Stimulated activated CD8-positive, alpha-beta memory T cell treated with anti-CD3 and anti-CD28 coated beads, Interleukin-15, amount 100 ng/mL, for 4 hours (primary cell): ENCODE results near the gene HLA-DRB1.
"Not testable (repeated sequence)": the region's sequence is repeated elsewhere in the genome, so short reads cannot be mapped to it uniquely, and the experiment has no call there.

Experiments used
- DNase-seq, 2 donors: peaks; one replicate each; pipeline ENCODE4 v3.0.0-alpha.2; 2020; ENCODE audit warnings: low read depth in 2 of 2

The HLA-DRB1 gene

DNA sequence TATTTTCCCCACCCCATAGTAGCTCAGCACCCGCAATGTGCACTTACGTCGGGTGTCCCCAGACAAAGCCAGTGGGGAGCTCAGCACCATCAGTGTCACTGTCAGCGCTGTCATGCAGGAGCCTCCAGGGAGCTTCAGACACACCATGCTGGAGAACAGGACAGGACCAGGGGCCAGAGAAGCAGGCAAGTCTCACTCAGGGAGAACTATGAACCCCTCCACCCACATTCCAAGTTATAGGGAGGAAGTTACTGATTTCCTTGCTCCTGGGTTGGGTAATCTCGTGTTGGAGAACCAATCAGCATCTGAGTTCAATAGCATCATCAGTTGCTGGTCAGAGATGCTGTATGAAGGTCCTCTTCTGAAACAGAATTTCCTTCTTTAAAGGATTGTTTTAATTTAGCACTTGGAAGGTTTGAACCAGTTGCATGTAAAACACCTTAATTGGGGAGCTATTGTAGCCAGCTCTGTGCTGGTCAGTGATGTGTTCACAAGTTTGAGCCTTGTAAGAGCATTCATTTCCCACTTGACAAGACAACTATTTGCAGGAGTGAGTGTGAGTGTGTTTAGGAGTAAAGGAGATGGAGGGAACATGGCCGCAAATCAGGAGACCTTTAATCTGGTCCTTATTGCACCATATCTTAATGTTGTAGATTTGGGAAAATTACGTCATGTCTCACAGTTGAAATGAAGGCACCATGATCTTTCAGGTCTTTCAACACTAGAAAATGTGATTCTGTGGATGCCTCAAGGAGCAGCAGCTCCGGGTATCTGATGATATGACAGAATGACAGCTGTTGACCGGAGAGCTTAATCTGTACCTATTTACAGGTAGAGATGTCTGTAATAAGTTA lies at the start of gene HLA-DRB1:
Gene HLA-DRB1 (minus strand): TSS at position 253 of the 854 bp plus-strand sequence. CDS start 106 bp downstream, at position 147.
- no peak for DNase-seq

DNA sequence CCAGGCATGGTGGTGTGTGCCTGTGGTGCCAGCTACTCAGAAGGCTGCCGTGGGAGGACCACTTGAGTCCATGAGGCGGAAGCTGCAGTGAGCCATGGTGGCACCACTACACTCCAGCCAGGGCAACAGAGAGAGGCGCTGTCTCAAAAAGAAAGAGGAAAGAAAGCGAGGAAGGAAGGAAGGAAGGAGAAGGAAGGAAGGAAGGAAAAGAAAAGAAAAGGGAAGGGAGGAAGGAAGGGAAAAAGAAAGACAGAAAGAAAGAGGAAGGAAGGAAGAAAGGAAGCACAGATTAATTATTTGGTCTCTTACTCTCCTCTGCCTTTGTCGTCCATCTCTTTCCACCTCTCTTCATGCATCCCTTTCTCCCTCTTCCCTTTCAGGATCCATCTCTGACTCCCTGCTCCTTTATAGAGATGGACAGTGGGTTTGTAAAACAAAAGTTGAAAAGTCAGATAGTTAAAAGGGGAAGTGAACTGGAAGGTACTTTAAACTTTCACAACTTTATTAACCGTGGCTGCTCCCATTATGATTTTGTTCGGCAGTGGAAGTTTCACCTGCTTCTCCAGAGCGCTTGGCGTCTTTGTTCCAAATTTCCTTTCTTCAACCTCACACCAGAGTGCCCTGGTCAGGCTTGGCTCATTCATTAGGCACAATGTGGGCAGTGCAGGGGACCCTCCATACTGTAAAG lies 49.0 kb upstream of the HLA-DRB1 start:
- DNase-seq: no peak

DNA sequence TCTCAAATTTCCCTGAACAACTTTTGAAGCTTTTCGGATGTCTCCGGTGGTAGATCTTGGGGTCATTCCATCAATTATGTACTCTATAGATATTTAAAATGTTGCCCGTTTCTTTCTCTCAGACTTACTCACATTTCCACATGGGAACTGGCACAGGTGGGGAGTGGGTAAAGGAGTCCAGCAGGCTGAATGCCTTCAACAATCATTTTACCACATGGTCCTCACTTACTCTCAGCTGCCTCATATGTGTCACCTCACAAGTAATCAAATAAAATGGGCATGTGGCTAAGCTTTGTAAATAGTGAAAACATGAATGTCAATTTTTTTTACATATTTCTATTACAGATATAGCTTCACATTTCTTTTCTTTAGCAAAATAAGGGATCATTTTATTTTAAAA lies 48.2 kb upstream of the HLA-DRB1 start:
- no peak for DNase-seq

DNA sequence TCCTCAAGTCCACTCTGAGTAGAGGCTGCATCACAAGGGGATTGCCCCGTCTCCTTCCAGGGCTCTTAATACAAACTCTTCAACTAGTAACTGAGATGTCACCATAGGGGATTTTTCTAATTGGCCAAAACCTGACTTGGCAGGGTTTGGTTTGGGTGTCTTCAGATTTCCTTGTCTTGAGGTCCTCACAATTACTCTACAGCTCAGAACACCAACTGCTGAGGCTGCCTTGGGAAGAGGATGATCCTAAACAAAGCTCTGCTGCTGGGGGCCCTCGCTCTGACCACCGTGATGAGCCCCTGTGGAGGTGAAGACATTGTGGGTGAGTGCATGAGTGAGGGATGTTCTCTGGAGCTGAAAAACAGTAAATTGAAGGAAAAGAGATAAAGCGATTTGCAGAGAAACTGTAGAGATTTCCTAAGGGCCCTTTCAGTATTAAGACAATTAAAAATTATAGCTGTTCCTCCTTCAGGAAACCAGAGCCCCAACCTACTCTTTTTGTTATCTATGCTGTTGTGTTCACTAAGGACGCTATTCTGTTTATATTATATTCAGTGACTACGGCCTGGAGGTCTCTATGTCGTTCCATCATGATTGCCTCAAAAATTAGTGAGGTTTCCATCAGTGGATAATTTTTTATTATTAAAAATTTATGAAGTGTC lies 47.7 kb upstream of the HLA-DRB1 start, which contains the start of gene HLA-DQA1:
Gene HLA-DQA1 (plus strand): TSS at position 188 of the 662 bp plus-strand sequence. CDS start 53 bp downstream, at position 241.
- no peak for DNase-seq

DNA sequence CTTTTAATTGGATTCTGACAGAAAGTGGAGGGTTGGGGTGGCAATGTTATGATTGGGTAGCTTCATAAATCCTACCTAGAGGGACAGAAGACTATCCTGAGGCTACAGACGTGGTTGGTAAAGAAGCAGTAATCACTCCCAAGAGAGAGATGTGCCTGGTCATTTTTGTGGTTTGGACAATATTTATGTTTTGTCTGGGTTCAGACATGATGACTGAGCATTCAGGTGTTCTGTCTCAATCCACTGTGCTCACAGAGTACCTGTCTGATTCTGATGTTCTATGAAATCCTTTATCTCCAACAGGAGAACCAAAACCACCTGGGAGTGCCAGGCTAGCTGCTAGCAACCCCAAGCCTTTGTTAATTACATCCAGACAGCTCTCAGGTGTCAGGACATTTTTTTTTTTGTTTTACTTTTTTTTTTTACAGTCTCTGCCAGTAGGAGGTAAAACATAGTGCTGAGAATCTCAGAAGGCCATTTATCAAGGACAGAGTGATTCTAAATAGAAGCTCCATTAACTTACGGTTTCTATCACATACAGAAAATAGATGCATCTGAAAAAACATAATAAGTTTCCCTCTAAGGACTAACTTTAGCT lies 46.0 kb upstream of the HLA-DRB1 start:
- no peak for DNase-seq

DNA sequence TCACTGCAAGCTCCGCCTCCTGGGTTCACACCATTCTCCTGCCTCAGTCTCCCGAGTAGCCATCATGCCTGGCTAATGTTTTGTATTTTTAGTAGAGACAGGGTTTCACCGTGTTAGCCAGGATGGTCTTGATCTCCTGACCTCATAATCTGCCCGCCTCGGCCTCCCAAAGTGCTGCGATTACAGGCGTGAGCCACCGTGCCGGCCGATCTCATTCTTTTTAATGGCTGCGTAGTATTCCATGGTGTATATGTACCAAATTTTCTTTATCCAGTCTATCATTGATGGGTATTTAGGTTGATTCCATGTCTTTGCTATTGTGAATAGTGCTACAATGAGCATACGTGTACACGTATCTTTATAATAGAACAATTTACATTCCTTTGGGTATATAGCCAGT lies 40.1 kb upstream of the HLA-DRB1 start:
- not testable (repeated sequence) for DNase-seq

DNA sequence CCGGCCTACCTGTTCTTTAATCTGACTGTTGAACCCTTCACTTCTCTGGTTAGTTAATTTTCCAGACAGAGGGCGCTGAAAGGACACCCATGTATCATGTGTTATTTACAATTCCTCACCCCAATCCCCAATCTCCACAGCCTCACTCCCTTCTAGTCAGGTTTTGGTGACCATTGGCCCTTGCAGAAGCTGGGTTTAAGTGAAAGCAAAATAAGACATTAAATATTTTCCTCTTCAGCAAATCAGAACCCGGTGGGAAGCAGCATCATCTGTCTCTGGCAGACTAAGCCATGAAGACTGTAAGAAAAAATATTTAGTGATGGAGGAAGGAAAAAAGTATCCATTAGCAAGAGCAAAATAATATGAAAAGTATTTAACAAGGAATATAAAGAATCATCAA lies 38.2 kb upstream of the HLA-DRB1 start:
- no peak for DNase-seq

DNA sequence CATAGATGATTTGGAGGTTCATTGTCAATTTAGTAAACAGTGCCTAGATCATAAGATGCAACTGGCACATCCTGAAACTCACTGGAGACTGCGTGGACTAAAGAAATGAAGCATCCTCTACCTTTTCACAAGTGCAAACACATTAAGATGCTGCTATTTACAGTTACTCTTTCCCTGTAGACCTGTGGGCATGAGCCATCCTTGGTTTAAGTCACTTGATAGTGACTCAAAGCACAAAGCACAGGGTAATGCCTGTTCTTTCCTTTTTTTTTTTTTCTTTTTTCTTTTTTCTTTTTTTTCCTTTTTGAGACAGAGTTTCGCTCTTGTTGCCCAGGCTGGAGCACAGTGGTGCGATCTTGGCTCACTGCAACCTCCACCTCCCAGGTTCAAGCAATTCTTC lies 37.6 kb upstream of the HLA-DRB1 start:
- no peak for DNase-seq

DNA sequence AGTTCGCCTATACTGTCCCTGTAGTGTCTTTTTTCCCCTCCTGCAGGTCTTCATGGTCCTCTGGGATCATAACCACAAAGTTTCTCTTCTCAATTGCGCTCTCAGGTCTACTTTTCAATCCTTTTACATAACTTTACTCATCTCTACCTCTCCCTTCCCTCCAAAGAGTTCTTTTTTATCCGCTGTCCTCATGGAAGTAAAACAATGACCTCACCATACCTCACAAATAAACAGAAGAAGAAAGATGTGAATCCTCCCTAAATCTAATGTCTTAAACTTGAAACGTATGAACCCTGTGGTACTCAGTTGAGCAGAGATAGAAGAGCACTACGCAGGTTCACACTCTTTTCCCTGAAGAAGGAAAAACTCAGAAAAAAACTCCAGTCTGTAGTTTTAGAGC lies 35.5 kb upstream of the HLA-DRB1 start:
- no peak for DNase-seq

DNA sequence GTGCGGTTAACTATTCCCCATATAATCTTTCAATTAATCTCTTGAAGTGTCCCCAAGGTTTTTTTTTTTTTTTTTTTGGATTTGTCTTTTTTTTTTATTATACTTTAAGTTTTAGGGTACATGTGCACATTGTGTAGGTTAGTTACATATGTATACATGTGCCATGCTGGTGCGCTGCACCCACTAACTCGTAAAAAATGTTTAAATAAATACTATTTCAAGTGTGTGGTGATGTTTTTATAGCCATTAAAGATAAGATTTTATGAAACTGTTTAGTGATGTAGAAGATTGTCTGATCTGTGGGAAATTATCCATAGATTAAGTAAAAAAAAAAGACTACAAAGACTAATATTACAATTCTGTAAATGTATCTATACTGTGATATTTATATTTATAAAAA lies 34.9 kb upstream of the HLA-DRB1 start:
- DNase-seq: no peak

DNA sequence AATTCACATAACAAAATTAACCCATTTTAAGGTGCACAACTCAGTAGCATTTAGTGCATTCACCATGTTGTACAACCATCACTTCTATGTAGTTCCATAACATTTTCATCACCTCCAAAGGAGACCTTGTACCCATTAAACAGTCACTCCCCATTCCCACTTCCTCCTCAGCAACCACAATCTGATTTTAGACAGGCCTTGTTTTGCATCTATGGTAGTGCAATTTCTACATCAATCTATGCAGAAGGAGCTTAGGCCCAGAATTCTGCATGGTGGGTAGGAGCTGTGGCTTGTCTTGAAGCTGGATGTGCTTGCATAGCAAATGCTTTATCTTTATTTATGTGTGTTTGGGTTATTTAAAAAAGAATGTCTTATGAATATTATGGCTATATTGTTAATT lies 34.0 kb upstream of the HLA-DRB1 start:
- DNase-seq: no peak

DNA sequence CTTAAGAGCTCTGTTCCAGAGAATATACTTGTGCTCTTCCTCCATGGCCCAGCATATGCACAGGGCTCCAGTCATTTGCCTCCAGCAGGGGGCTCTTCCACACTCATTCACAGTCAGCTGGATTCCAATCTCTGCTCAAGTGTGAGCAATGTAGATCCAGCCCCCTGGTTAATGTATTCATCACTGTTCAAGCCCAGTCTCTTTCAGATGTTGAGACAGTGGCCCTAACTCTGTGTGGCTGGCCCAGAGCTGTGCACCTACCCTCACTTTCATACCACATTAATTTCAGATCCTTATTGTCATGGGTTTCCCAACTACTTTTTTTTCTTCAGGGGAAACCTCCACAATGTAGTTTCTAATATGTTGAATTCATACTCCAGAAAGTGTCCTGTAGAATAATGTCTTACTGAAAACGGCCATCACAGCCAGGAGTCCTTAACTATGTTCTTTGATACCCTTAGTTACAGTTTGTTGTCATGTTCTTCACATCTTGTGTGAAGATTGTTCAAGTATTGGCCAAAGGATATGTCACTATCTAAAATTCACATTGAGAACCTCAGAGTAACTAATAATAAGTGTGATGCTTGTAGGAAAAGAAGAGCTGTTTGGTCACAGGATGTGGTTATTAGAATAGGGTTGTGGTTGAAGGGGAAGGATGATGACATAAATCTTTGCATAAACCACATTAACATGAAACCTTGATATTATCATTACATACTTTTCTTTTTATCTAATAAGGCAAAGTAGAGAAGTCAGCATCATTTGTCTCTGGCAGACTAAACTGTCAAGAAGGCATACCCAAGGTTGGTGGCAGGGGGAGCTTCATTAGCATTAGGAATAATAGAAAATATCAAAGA lies 33.1 kb upstream of the HLA-DRB1 start:
- peak in 1 of 2 donors; percentile 30 for DNase-seq

DNA sequence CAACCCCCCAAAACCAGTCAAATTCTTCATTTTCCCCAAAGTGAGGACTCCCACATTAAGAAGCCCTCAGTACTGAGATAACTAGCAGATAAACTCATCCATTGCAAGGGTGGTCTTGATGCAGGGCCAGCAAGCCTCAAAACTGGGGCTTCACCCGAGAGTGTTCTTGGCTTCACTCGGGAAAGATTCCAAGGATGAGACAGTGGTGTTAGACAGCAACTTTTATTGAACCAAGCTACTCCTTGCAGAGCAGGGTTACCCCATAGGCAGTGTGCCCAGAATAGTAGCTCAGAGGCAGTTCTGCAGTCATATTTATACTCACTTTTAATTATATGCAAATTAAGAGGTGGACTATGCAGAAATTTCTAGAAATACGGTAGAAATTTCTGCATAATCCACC lies 31.7 kb upstream of the HLA-DRB1 start:
- DNase-seq: no peak

DNA sequence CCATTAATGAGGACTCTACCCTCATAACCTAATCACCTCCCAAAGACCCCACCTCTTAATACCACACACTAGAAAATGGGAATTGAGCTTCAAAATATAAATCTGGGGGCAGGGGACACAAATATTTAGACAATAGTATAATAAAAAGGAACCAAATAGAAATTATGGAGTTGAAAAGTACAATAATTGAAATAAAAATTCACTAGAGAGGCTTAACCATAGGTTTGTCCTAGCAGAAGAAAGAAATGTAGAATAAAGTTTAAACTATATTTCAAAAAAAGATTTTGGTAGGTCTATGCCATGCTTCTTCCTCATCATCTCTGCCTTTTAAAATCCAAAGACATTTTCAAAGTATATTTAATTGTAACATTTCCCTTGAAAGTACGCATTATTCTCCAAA lies 28.1 kb upstream of the HLA-DRB1 start:
- DNase-seq: no peak

DNA sequence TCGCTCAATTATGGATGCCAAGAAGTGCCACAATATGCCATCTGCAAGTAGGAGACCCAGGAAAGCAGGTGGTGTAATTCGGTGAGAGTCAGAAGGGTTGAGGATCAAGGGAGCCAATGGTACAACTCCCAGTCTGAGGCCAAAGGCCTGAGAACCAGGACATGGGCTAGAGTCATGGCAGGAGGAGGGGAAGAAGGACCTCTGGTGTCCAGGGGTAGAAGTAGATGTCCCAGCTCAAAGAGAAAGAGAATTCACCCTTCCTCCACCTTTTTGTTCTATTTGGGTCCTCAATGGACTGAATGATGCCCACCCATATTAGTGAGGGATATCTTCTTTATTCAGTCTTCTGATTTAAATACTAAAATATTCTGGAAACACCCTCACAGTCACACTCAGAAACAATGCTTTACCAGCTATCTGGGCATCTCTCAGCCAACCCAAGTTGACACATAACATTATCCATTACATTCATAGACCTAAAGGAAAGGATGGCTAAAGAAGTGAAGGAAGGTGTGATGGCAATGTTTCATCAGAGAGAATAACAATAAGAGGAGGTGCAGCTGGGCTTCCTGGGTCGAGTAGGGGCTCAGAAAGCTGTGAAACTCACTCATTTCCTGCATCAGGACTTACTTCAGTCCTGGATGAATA lies 26.4 kb upstream of the HLA-DRB1 start:
- DNase-seq: no peak

DNA sequence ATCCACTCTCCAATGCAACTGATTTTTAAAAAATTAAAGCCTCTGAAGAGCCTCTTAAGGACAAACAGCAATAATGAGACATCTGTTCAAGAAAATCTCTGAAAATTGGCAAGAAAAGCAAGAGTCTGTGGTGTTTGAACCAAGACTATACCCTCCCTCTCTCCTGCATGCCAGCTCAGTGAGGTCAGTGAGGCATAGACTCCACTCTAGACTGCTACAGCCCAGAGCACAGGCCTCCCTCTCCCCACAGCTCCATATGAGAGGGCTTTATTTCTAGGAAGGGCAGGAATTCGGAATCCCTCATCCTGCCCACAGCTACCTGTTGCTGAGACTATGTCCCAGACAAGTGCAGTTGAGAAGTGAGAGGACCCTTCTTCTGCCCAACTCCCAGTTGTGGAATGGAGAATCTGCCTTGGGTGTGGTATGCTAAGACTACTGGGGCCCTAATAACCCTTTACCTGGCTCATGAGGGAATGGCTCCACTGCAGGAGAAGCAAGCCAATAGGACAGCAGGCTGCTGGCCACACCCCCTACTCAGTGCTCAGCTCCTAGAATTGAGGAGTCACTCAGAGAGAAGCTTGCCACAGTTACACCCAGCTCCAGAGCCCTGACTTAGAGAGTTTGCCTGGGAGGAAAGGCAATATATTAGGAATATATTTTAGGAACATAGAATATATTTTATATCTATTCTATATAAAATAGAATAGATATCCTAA lies 24.9 kb upstream of the HLA-DRB1 start:
- no peak for DNase-seq

DNA sequence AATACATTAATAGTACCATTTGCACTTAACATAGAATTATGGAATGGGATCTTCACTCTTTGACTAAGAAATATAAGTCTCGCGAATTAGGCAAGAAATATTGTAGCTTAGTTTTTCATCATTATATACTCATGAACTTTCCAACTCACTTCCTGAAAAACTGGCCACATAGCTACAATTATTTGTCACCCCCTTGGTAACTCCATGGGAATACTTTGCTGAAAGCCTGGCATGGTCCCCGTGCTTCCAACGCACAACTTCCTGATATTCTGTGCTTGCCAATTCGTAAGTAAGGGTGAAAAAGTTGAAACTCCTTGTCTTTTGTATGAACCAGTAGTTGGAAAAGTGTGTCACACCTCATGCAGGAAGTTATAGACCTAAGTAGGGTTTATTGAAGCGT lies 23.8 kb upstream of the HLA-DRB1 start:
- no peak for DNase-seq

DNA sequence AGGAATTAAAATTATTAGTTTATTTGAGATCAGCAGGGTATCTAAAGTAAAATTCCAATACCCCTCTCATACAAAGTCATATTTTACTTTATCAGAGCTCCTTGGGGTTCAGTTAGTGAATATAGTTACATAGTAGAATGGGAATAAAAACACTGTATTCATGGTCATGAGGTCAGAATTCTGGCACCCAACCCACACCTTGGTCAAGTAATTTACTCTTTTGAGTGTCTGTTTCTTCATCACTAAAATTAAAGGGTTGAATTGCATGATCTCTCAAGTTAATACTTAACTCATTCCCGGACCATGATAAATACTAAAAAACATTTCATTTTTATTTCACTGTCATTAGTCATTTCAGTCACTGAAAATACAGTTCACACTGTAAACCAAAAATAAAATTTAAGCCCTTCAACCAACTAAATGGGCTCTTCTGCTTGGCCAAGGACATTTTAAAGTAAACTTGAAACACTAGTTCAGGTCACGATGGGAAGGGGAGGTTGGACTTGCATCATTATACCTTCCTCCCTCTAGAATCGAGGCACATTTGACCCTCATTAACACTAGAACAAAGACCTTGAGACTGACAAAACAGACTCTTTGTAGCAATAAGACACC lies 21.1 kb upstream of the HLA-DRB1 start:
- DNase-seq: no peak
